GM18520 (cell line): Measurements from ENCODE around the gene IGFBP3.

Experiments used
- ATAC-seq: cut with Tn5 transposase; IDR thresholded peaks from one replicate; pipeline ENCODE4 v1.9.1; 2021; ENCODE audit not compliant: unreplicated experiment

Gene IGFBP3

GRCh38 chr7:45874408-45875131 lies 46.5 kb downstream of the IGFBP3 start:
- no peak for ATAC-seq

- no peak for ATAC-seq
These were observed 47.7 kb downstream of the IGFBP3 start for GRCh38 chr7:45873355-45873754.

GRCh38 chr7:45873035-45873354 lies 48.1 kb downstream of the IGFBP3 start, which contains the start of gene CCDC201:
Gene CCDC201, minus strand, starts transcription at chr7:45873082. Its CDS starts 75 bp downstream, at chr7:45873007.
- ATAC-seq: no peak

DNA sequence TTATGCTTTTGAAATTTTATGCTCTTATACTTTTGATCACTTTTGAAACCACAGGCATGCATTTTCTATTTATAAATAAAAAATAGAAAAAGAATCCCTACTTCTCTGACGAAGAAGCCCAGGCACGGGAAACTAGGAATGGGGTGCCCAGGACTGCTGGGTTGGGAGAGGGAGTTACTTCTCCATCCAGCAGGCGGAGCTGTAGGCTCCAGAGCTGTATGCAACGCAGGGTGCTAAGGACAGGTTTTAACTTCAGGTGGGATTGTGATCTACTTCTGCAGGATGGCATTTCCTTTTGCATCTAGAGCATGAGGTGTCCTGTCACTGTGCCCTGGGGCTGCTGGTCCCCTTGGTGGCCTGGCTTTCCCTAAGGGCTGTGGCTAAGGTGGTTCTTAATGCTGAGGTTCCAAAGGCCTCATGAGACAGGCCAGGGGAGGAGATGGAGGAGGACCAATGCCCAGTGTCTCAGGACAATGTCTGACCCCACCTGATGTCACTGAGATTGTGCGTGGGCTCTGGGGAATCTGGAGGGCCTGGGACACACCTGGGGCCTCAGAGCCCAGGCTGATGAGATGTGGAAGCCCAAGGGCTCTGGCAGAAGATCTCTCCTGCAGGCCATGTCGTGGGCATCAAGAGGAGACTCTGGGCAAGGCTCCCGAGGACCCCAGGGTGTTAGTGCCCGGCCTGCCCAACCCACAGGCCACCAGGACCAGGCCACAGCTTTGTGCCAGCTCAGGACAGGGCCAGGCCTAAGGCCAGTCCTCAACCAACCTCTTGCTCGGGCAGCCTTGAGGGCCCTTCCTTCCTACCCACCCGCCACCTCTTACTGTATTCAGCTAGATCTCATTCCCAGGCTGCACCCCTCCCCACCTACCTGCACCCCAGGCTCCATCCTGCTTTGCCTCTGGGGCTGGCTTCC lies 48.7 kb downstream of the IGFBP3 start:
- no peak for ATAC-seq

GRCh38 chr7:45869426-45869825 lies 51.6 kb downstream of the IGFBP3 start:
- no peak for ATAC-seq

- no peak for ATAC-seq
These were observed 53.6 kb downstream of the IGFBP3 start for GRCh38 chr7:45867471-45867870.

DNA sequence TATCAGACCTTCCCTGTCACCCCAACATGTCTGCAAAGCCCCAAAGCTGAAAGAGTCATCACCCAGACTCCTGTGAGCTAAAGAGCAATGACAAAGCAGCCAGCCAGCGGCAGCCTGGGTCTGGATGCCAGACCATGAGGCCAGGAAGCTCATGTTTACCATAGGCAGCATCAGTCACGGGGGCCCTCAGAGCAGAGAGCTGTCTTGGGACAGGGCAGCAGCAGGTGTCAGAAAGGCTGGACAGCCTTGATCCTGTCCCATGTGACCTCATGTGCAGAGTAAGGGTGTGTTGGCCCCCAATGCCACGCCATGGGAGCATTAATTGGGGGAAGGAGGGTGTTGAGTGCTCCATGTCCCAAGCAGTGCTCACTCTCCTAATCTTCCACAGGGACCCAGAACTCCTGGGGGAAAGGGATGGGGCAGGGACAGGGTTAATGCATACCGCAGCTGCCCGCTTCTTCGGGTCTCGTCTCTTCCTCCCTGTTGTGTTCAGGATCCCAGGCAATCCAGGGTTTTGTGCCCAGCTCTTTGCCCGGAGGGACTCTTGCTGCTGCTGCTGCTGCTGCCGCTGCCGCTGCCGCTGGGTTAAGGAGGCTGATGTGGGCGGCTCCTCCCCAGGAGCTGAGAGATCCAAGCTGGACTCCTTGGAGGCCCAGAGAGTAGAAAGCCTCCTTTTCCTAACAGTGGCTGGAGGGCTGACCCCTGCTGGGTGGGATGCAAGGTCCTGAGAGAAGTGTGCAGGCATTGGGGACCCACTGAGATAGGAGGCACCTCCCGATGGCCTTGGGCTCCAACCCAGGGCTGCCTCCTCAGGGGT lies 55.3 kb downstream of the IGFBP3 start:
- no peak for ATAC-seq

GRCh38 chr7:45863715-45864114 lies 57.4 kb downstream of the IGFBP3 start:
- no peak for ATAC-seq
